Right kidney (tissue), 1 donor: ENCODE results near the gene CSNK1G3.

Experiments
- DNase-seq: peaks from one replicate; pipeline ENCODE4 v3.0.0-alpha.2; 2016

The CSNK1G3 gene

DNA sequence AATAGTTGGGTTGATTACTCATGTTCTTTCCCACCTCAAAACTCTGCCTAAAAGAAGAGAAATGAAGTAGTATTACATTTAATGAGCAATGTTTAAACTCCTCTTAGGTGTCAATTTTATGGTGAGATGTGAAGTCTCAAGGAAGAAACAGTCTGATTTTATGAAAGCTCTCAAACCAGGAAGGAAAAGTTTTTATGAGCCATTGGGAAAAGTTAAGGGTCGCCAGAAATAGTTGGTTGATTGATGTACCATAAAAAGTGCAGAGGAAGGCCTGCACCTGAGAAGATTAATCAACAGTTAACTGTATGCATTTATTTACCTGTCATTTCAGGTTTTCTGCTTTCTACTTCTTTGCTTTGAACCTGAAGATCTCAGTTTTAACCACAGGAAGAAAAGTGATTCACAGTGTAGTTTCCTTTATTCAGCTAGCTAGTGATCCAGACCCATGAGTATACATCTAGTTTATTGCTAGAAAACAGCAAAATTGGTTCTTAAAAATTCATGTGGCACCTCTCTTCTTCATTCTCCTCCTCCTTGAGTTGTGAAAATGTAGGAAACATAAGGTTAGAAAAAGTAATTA lies 133.1 kb downstream of the CSNK1G3 start:
- no peak for DNase-seq

DNA sequence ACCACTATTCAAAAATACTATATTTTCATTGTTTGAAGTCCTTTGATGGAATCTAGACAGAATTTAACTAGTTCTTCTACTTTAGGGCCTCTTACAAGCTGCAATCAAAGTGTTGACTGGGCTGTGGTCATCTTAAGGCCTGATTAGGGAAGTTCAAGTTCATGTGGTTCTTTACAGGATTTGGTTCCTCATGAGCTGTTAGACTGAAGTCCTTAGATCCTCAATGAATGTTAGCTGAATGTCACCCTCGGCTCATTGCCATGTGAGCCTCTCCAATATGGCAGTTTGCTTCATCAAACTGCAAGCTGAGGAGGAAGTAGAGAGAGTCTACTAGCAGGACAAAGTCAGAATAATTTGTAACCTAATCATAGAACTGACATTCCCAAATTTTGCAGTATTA lies 135.1 kb downstream of the CSNK1G3 start:
- DNase-seq: no peak

DNA sequence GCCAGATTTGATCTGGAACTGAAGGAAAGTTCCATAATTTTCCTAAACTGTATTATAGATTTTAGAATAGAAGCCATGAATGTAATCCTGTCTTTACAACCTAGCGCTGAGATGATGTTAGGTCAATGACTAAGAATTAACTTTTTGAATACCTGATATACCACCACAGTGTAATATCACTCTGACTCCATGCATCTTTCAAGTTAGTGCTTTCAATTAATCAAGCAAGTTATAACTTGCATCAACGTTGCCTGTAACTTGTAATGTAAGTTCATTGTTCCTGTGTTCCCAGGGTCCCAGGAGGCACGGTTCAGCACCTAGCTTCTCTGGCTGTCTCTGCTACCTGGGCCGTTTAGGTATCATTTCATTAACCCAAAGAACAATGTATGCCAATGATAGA lies 139.3 kb downstream of the CSNK1G3 start:
- no peak for DNase-seq

DNA sequence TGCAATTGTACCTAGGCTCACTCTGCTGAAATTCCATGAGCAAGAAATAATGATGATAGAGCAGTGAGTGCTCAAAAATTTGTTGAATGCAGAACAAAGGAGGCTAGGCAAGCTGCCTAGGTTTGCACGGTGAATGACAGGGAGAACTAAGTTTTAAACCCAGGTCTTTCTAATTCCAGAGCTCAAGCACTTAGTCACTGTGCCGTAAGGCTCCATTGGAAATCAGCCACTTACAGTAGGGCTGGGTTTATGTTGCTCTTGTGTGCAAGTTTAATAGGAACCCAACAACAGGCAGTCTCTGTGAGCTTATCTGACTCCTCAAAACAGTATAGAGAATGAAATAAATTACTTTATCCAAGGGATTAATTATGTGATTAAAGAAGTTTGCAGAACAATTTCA lies 147.0 kb downstream of the CSNK1G3 start:
- no peak for DNase-seq

DNA sequence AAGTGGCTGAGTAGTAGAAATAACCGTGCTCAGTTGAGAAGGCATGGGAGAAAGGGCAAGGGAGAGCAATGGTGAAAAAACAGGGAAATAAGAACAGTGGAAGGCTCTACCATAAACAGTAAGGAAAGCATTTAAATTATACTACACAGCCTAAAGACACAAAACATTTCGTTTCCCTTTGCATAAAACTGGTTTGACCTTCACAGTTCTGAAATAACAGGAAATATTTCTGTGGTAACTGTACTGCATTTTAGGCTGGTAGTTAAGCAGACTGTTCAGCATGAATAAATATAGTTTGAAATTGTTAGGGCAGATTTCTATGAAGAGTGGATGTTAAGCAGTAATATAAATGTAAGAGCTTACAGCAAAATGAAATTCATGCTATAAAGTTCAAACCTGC lies 147.5 kb downstream of the CSNK1G3 start:
- no peak for DNase-seq

DNA sequence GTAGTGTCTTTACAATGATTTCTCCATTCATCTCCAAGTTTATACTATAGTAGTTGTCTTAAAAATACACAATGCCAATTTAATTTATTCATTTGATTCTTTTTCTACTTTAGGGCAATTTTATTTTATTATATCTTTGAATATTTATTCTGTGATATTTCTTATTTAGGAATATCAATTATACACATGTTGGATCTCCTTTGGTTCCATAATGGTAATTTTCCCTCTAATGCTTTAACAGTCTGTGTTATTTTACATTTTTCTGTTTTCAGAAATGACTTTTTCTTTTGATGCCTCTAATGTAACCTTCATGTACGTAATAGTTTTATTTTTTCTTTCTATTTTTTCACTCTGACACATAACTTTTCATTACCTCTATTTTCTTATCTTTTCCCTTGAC lies 153.0 kb downstream of the CSNK1G3 start:
- DNase-seq: no peak

DNA sequence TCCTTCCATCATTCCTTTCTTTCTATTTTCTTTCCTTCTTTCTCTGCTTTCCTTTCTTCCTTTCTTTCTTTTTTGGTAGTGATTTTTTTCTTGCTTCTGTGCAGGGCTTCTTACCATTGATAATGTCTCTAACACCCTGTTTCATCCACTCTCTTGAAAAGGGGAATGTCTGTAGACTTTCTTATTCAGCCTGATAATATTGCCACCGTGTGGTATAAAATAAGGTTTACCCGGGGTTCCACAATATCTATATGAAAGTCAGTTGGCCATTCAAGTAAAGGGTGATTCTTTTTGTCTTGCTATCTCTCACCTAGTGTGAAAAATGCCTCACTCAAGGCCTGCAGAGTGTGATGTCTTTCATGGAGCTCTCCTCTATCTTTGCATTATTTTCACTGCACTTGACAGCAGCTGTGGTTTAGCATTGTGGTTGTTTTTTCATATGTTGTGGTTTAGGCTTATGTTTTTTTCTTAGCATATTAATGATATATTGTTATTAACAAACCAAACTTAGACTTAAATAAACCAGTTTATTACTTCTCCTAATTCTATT lies 153.9 kb downstream of the CSNK1G3 start:
- DNase-seq: no peak
